ENCODE measurements around the gene MEN1. TPM values are rescaled to one million over a fixed set of nuclear protein-coding genes. Genes with fewer than 3 reads are reported as not detected.
A peak's percentile ranks its signal among the peaks of the same experiment; 100 is the strongest.

Gene MEN1
- total RNA-seq, 2 donors from 2014 or later: 44.5 to 48.7 TPM

GRCh38 chr11:64809781-64810241, 540 bp downstream of the MEN1 start:
- Mint-ChIP-seq H3K27ac (peak overlapping the region; percentile 94), H3K36me3 (ENCODE audit: low read depth) (peaks cover 21% of the 10 kb centered on the region), H3K4me3 (peak overlapping the region; percentile 89), H3K9me3 (no peaks in the 10 kb centered on the region), H3K27me3 (ENCODE audit: insufficient read depth) (no peaks in the 10 kb centered on the region), H3K4me1 (no peaks in the 10 kb centered on the region)
- Histone ChIP-seq H3K27me3 (ENCODE audit: control insufficient read depth, insufficient read depth, low read length, poor library complexity, severe bottlenecking) (no peaks in the 10 kb centered on the region), H3K9ac (ENCODE audit: extremely low read depth, low read length, poor library complexity, severe bottlenecking) (no peak overlapping the region), H3K9me3 (ENCODE audit: control insufficient read depth, low read length) (no peaks in the 10 kb centered on the region), H3K4me3 (ENCODE audit: low read length) (peak overlapping the region; percentile 89), H3K27ac (ENCODE audit: low read depth, low read length) (no peak overlapping the region), H3K36me3 (ENCODE audit: control insufficient read depth, insufficient read depth, low read length) (peaks cover 23% of the 10 kb centered on the region), H3K4me1 (ENCODE audit: control insufficient read depth, insufficient read depth, low read length) (peaks cover 5% of the 10 kb centered on the region)
- TF ChIP-seq CTCF (conservative IDR thresholded peaks at IDR 0.05): no peak
- DNase-seq: peak; percentile 89
- 2 to 10% methylated on average over 18 to 44 of the region's 44 CpGs for WGBS, 2 experiments (ENCODE audit: insufficient coverage in 1 of 2, insufficient read length in 1 of 2)

- Histone ChIP-seq H3K4me1 (ENCODE audit: control insufficient read depth, insufficient read depth, low read length) (peaks cover 5% of the 10 kb centered on the region), H3K9ac (ENCODE audit: extremely low read depth, low read length, poor library complexity, severe bottlenecking) (no peak overlapping the region), H3K4me3 (ENCODE audit: low read length) (no peak overlapping the region), H3K36me3 (ENCODE audit: control insufficient read depth, insufficient read depth, low read length) (peaks cover 26% of the 10 kb centered on the region), H3K9me3 (ENCODE audit: control insufficient read depth, low read length) (no peaks in the 10 kb centered on the region), H3K27ac (ENCODE audit: low read depth, low read length) (no peak overlapping the region), H3K27me3 (ENCODE audit: control insufficient read depth, insufficient read depth, low read length, poor library complexity, severe bottlenecking) (no peaks in the 10 kb centered on the region)
- peaks cover 8% of the 10 kb centered on the region for H3K4me1 Mint-ChIP-seq
- no peak for TF ChIP-seq CTCF (conservative IDR thresholded peaks at IDR 0.05)
- H3K27me3 Mint-ChIP-seq (ENCODE audit: insufficient read depth): no peaks in the 10 kb centered on the region
- no peak overlapping the region for H3K4me3 Mint-ChIP-seq
- no peak for DNase-seq
- peaks cover 22% of the 10 kb centered on the region for H3K36me3 Mint-ChIP-seq (ENCODE audit: low read depth)
- 94 to 95% methylated on average over 5 to 9 of the region's 9 CpGs for WGBS, 2 experiments (ENCODE audit: insufficient coverage in 1 of 2, insufficient read length in 1 of 2)
- H3K9me3 Mint-ChIP-seq: no peaks in the 10 kb centered on the region
- H3K27ac Mint-ChIP-seq: no peak overlapping the region
These were observed 4.9 kb downstream of the MEN1 start for GRCh38 chr11:64805481-64805880.

GRCh38 chr11:64804346-64805210, 5.8 kb downstream of the MEN1 start:
- Histone ChIP-seq H3K4me1 (ENCODE audit: control insufficient read depth, insufficient read depth, low read length) (peaks cover 5% of the 10 kb centered on the region), H3K9me3 (ENCODE audit: control insufficient read depth, low read length) (no peaks in the 10 kb centered on the region), H3K27ac (ENCODE audit: low read depth, low read length) (no peak overlapping the region), H3K4me3 (ENCODE audit: low read length) (peak overlapping the region; percentile 86), H3K27me3 (ENCODE audit: control insufficient read depth, insufficient read depth, low read length, poor library complexity, severe bottlenecking) (no peaks in the 10 kb centered on the region), H3K36me3 (ENCODE audit: control insufficient read depth, insufficient read depth, low read length) (peaks cover 29% of the 10 kb centered on the region), H3K9ac (ENCODE audit: extremely low read depth, low read length, poor library complexity, severe bottlenecking) (no peak overlapping the region)
- peak overlapping the region; percentile 76 for H3K4me3 Mint-ChIP-seq
- peak overlapping the region; percentile 96 for H3K27ac Mint-ChIP-seq
- peak; percentile 78 for DNase-seq
- H3K27me3 Mint-ChIP-seq (ENCODE audit: insufficient read depth): no peaks in the 10 kb centered on the region
- H3K4me1 Mint-ChIP-seq: peaks cover 8% of the 10 kb centered on the region
- peak; percentile 53 for TF ChIP-seq CTCF (conservative IDR thresholded peaks at IDR 0.05)
- H3K36me3 Mint-ChIP-seq (ENCODE audit: low read depth): peaks cover 22% of the 10 kb centered on the region
- no peaks in the 10 kb centered on the region for H3K9me3 Mint-ChIP-seq
- WGBS, 2 experiments (ENCODE audit: insufficient coverage in 1 of 2, insufficient read length in 1 of 2): 90 to 93% methylated on average over 20 to 41 of the region's 41 CpGs

Measured in endodermal cell (in vitro differentiated cells).